CD4-positive, alpha-beta T cell (primary cell): Measurements from ENCODE around the gene INTS6. TPM values are rescaled to one million over a fixed set of nuclear protein-coding genes. Genes with fewer than 3 reads are reported as not detected.

Experiments
- ATAC-seq: fragments of 200-7000 bp; cut with Tn5 transposase; one replicate; pipeline ENCODE4 v1.10.0; 2022; ENCODE audit warnings: mild to moderate bottlenecking; ENCODE audit not compliant: poor library complexity
- CTCF ChIA-PET: fragments of 350-600 bp; sonication (Branson Sonifier 250); formaldehyde crosslinking; loops from one replicate; lab custom pipeline; 2021; ENCODE audit warnings: antibody characterized with exemption, inconsistent platforms; lab: Charles Lee
- POLR2A ChIA-PET: fragments of 350-600 bp; sonication (Branson Sonifier 250); formaldehyde crosslinking; loops from one replicate; lab custom pipeline; 2021; ENCODE audit warnings: antibody characterized with exemption, inconsistent platforms; lab: Charles Lee
- DNase-seq, 14 experiments: peaks; one replicate each; pipeline ENCODE4 v3.0.0-alpha.2; 2013 to 2020; ENCODE audit warnings: mixed read lengths in 2 of 14
- H3K27ac ChIP-seq, 2 donors: one replicate each; pipeline versions ENCODE4 v1.5.1 to v1.7.0; 2013; ENCODE audit warnings: low read length in 2 of 2, low read depth in 1 of 2, mild to moderate bottlenecking in 1 of 2
- H3K27me3 ChIP-seq, 2 experiments: 1 replicate in 1 of 2; 2 replicates in 1 of 2; pipeline versions ENCODE4 v1.6.1 to v1.7.0; 2013; ENCODE audit warnings: low read length in 2 of 2, control low read depth in 1 of 2, mild to moderate bottlenecking in 1 of 2, moderate library complexity in 1 of 2; ENCODE audit not compliant: insufficient read depth in 2 of 2, control insufficient read depth in 1 of 2
- H3K36me3 ChIP-seq: one replicate; pipeline ENCODE4 v1.6.1; 2013; ENCODE audit warnings: low read length, control low read depth; ENCODE audit not compliant: insufficient read depth
- H3K4me1 ChIP-seq: one replicate; pipeline ENCODE4 v1.6.1; 2013; ENCODE audit warnings: low read length, control low read depth; ENCODE audit not compliant: insufficient read depth
- H3K4me3 ChIP-seq: one replicate; pipeline ENCODE4 v1.5.1; 2013; ENCODE audit warnings: mild to moderate bottlenecking, low read length, moderate library complexity
- H3K9me3 ChIP-seq, 2 experiments: 1 replicate in 1 of 2; 2 replicates in 1 of 2; pipeline versions ENCODE4 v1.6.1 to v1.7.0; 2013; ENCODE audit warnings: low read length in 2 of 2, mild to moderate bottlenecking in 2 of 2, control low read depth in 1 of 2, moderate library complexity in 1 of 2; ENCODE audit not compliant: control insufficient read depth in 1 of 2, insufficient read depth in 1 of 2
- H3K27ac Mint-ChIP-seq: one replicate; pipeline ENCODE4 v1.8.0; 2020; ENCODE audit warnings: mixed read lengths
- H3K27me3 Mint-ChIP-seq: one replicate; pipeline ENCODE4 v1.8.0; 2021; ENCODE audit warnings: mixed read lengths
- H3K36me3 Mint-ChIP-seq: one replicate; pipeline ENCODE4 v1.8.0; 2021; ENCODE audit warnings: low read depth, mixed read lengths
- H3K4me1 Mint-ChIP-seq: one replicate; pipeline ENCODE4 v1.8.0; 2021; ENCODE audit warnings: low read depth, mixed read lengths
- H3K4me3 Mint-ChIP-seq: one replicate; pipeline ENCODE4 v1.8.0; 2020; ENCODE audit warnings: mild to moderate bottlenecking, mixed read lengths
- H3K9me3 Mint-ChIP-seq: one replicate; pipeline ENCODE4 v1.8.0; 2020; ENCODE audit warnings: mixed read lengths
- intact Hi-C, 2 experiments: fragments of 100-400 bp; cut with DNase I in 1 of 2; cut with micrococcal nuclease in 1 of 2; formaldehyde crosslinking; loops; one replicate each; pipeline versions ENCODE4 v1.15.1 to v1.9.0; 2023 to 2025; cut with DNase I, micrococcal nuclease
- total RNA-seq, 174 experiments: library from RNA in 2 of 174; stranded (reverse) in 2 of 174; gene quantifications; one replicate each; pipeline ENCODE4 v1.2.3 and lab custom pipeline; 2021 to 2026
- TF ChIP-seq, protein P1 (sequence below): fragments of 200-600 bp; IDR thresholded peaks from one replicate; pipeline ENCODE4 v1.8.0; 2022; ENCODE audit warnings: antibody characterized with exemption, mild to moderate bottlenecking

The INTS6 gene
- total RNA-seq, 2 experiments from 2014 or later: 40.8 to 45.8 TPM

DNA sequence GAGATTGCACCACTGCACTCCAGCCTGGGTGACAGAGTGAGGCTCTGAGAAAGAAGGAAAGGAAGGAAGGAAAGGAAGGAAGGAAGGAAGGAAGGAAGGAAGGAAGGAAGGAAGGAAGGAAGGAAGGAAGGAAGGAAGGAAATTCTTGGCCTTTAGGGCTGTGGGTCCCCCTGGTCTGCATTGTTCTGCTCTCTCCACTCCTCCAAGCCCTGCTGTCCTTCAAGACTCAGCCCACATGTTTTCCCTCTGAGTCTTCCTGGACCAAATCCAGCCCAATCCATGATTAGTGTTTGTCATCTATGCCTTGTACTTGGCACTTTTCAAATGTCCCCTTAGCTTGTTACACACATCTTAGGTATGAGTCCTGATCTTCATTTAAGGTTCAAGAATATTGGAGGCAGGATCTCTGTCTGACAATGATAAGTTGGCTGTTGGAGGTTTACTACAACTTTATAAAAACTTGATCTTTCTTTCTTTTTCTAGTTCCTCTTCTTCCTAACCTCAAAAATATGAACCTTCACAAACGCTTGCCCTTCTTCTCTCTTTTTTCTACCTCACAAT is 48.8 kb upstream of the INTS6 start:
- H3K9me3 Mint-ChIP-seq: no peaks in the 10 kb centered on the region
- no peak overlapping the region for H3K27ac Mint-ChIP-seq
- no peak overlapping the region for H3K27ac ChIP-seq
- H3K9me3 ChIP-seq: no peaks in the 10 kb centered on the region
- TF ChIP-seq, protein P1, sequence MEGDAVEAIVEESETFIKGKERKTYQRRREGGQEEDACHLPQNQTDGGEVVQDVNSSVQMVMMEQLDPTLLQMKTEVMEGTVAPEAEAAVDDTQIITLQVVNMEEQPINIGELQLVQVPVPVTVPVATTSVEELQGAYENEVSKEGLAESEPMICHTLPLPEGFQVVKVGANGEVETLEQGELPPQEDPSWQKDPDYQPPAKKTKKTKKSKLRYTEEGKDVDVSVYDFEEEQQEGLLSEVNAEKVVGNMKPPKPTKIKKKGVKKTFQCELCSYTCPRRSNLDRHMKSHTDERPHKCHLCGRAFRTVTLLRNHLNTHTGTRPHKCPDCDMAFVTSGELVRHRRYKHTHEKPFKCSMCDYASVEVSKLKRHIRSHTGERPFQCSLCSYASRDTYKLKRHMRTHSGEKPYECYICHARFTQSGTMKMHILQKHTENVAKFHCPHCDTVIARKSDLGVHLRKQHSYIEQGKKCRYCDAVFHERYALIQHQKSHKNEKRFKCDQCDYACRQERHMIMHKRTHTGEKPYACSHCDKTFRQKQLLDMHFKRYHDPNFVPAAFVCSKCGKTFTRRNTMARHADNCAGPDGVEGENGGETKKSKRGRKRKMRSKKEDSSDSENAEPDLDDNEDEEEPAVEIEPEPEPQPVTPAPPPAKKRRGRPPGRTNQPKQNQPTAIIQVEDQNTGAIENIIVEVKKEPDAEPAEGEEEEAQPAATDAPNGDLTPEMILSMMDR: no peak
- H3K27me3 Mint-ChIP-seq: peaks cover 6% of the 10 kb centered on the region
- no peak for ATAC-seq
- H3K27me3 ChIP-seq: no peaks in the 10 kb centered on the region
- H3K36me3 ChIP-seq: no peaks in the 10 kb centered on the region
- no peaks in the 10 kb centered on the region for H3K4me1 ChIP-seq
- no peaks in the 10 kb centered on the region for H3K4me1 Mint-ChIP-seq
- no peak overlapping the region for H3K4me3 ChIP-seq
- no peaks in the 10 kb centered on the region for H3K36me3 Mint-ChIP-seq
- no peak for DNase-seq
- intact Hi-C loops: no loop called here
- H3K4me3 Mint-ChIP-seq: no peak overlapping the region
- ChIA-PET CTCF (no interaction called here), POLR2A (no interaction called here)

DNA sequence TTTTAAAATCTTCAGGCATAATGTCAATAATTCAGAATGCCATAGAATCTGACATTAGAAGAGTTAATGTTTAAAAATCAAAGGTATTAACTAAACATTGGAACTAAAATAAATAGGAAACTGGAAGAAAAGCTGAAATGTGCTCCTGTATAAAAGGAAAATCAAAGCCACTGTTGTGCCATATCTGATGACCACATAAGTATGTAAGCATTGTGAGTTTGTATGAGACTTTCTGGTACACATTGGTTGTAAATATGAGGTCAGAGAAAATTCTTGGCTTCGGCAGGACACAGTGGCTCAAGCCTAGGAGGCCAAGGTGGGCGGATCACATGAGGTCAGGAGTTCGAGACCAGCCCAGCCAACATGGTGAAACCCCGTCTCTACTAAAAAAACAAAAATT is 48.3 kb upstream of the INTS6 start:
- ChIA-PET POLR2A (no interaction called here), CTCF (no interaction called here)
- H3K4me3 ChIP-seq: no peak overlapping the region
- Mint-ChIP-seq H3K27ac (no peak overlapping the region), H3K36me3 (no peaks in the 10 kb centered on the region), H3K4me3 (no peak overlapping the region), H3K4me1 (no peaks in the 10 kb centered on the region), H3K27me3 (peaks cover 6% of the 10 kb centered on the region), H3K9me3 (no peaks in the 10 kb centered on the region)
- no peaks in the 10 kb centered on the region for H3K4me1 ChIP-seq
- no peak overlapping the region for H3K27ac ChIP-seq
- DNase-seq (no peak), ATAC-seq (no peak)
- intact Hi-C loops: no loop called here
- H3K36me3 ChIP-seq: no peaks in the 10 kb centered on the region
- H3K27me3 ChIP-seq: no peaks in the 10 kb centered on the region
- no peaks in the 10 kb centered on the region for H3K9me3 ChIP-seq
- TF ChIP-seq, protein P1: no peak

DNA sequence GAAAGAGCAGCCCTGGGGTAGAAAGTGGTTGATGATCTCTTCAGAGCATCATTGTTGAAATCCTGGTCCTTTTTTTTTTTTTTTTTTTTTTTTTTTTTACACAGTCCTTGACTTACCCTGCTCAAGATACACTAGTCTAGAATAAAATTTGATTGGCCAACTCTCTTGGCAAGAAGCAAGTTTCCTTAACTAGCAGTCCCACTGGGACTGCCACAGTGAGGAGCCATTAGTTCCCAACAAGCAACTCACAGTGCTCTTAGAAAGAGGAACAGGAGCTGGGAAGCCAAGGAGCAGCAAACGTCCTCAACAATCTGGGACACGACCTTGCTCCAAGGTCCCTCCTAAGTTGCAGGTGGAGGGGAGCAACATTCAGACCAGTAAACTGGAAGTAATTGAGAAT is 47.9 kb upstream of the INTS6 start:
- Histone ChIP-seq H3K27ac (no peak overlapping the region), H3K36me3 (no peaks in the 10 kb centered on the region), H3K4me1 (no peaks in the 10 kb centered on the region), H3K9me3 (no peaks in the 10 kb centered on the region), H3K27me3 (no peaks in the 10 kb centered on the region), H3K4me3 (no peak overlapping the region)
- ChIA-PET POLR2A (no interaction called here), CTCF (interaction anchor here (0.6 kb wide), 1 partner anchor 108 kb away, joined by 4 read pairs; no protein-coding TSS in a partner anchor)
- Mint-ChIP-seq H3K36me3 (no peaks in the 10 kb centered on the region), H3K4me1 (no peaks in the 10 kb centered on the region), H3K27me3 (peaks cover 6% of the 10 kb centered on the region), H3K9me3 (no peaks in the 10 kb centered on the region), H3K27ac (no peak overlapping the region), H3K4me3 (no peak overlapping the region)
- ATAC-seq (no peak), DNase-seq (no peak)
- intact Hi-C loops: no loop called here
- TF ChIP-seq, protein P1: no peak
